NCI-H2107 treated with DMSO at 0.1 percent for 48 hours (cell line): ENCODE data around the gene LAMA4.

ENCODE experiments used
- DNase-seq: peaks from one replicate; lab custom pipeline; 2025; ENCODE audit not compliant: unreplicated experiment; lab: John Stamatoyannopoulos, UW

LAMA4 gene

GRCh38 chr6:112155886-112156285, 98.5 kb downstream of the LAMA4 start:
- DNase-seq, result no peak

- no peak for DNase-seq
These were observed 99.7 kb downstream of the LAMA4 start for GRCh38 chr6:112154711-112155110.

GRCh38 chr6:112153926-112154607, 100.3 kb downstream of the LAMA4 start:
- DNase-seq, result no peak

GRCh38 chr6:112150363-112150762, 104.0 kb downstream of the LAMA4 start:
- no peak for DNase-seq

- no peak for DNase-seq
These were observed 104.6 kb downstream of the LAMA4 start for GRCh38 chr6:112149719-112150263.

GRCh38 chr6:112149236-112149635, 105.1 kb downstream of the LAMA4 start:
- no peak for DNase-seq

GRCh38 chr6:112148103-112148502, 106.3 kb downstream of the LAMA4 start:
- no peak for DNase-seq

GRCh38 chr6:112145080-112145573, 109.2 kb downstream of the LAMA4 start:
- DNase-seq, result peak; percentile 21

- DNase-seq, result peak; percentile 20
These were observed 110.0 kb downstream of the LAMA4 start for GRCh38 chr6:112144145-112144926.

GRCh38 chr6:112141707-112142106, 112.7 kb downstream of the LAMA4 start:
- no peak for DNase-seq

- no peak for DNase-seq
These were observed 115.3 kb downstream of the LAMA4 start for GRCh38 chr6:112139052-112139451.

- DNase-seq, result no peak
These were observed 123.5 kb downstream of the LAMA4 start for GRCh38 chr6:112130878-112131277.

- DNase-seq, result no peak
These were observed 126.2 kb downstream of the LAMA4 start for GRCh38 chr6:112128208-112128607.

- DNase-seq, result no peak
These were observed 130.4 kb downstream of the LAMA4 start for GRCh38 chr6:112123982-112124381.

GRCh38 chr6:112122756-112123155, 131.6 kb downstream of the LAMA4 start:
- no peak for DNase-seq

- DNase-seq, result no peak
These were observed 136.3 kb downstream of the LAMA4 start for GRCh38 chr6:112118034-112118433.

GRCh38 chr6:112117554-112117953, 136.8 kb downstream of the LAMA4 start:
- DNase-seq, result no peak

- no peak for DNase-seq
These were observed 138.1 kb downstream of the LAMA4 start for GRCh38 chr6:112116221-112116620.

GRCh38 chr6:112114577-112115223, 139.7 kb downstream of the LAMA4 start:
- no peak for DNase-seq

GRCh38 chr6:112113918-112114317, 140.4 kb downstream of the LAMA4 start:
- no peak for DNase-seq

GRCh38 chr6:112113431-112113830, 140.9 kb downstream of the LAMA4 start:
- DNase-seq, result no peak

GRCh38 chr6:112109262-112109661, 145.1 kb downstream of the LAMA4 start:
- no peak for DNase-seq
